Urothelium cell line (cell line): ENCODE data around the gene GLA.

Source experiments
- DNase-seq: peaks from one replicate; pipeline ENCODE4 v3.0.0; 2011; ENCODE audit warnings: low spot score, mixed read lengths
- FAIRE-seq: peaks from 2 replicates; lab custom pipeline; 2011; peaks lifted over from hg19 to GRCh38; lab: Jason Lieb, UNC

The GLA gene

DNA sequence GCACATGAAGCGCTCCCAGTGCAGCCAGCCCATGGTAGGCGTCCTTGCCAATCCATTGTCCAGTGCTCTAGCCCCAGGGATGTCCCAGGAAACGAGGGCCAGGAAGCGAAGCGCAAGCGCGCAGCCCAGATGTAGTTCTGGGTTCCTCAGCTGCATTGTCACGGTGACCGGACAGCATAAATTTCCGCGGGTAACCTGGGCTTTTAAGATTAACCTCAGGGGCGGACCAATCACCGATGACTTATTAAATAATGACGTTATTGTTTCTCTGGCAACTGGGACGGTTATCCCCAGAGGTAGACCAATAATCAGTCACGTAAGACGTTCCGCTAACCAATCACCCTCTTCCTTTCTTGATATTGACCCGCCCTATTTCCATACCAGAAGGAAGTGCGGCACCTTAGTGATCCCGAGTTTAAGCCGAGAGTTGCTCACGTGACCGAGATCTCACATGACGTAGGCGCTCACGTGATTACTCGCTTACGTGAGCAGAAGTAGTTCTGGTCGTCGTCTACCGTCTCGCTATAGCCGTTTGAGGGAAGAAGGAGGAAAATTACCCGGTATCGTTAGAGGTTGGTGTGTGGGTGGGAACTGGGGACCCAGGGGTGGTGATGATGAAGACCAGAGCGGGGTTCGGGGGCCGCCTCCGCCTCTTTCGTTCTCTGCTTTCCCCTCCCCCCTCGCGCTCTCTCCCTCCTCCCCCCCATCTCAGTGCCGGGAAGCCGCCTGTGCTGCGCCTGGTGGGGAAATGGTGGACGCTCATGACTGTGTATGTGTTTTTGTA, at the start of gene GLA, which contains the start of gene HNRNPH2:
TSS of gene GLA (minus strand) at position 178 of the 784 bp plus-strand sequence. CDS start at position 156, 22 bp downstream.
TSS of gene HNRNPH2 (plus strand) at position 475 of the 784 bp plus-strand sequence. CDS start 3,767 bp downstream, outside the sequence.
- FAIRE-seq: peak; percentile 13
- DNase-seq: peak; percentile 91

DNA sequence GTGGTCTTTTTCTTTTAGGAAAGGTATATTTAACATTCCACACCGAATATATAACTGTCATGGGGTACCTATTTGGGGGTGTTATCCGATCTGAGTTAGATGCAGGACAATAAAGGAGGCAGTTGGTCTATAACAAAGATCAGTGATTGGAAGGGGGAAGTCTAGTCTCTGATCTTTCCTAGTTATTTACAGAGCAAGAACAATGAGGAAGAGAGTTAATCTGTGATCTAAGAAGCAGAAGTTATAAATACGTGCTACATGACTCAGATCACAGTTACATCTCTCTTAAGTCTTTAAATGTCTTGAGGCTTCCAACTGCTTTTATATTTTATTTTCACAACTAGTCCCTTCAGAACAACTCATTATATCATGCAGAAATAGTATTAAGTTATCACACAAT, 44.3 kb upstream of the GLA start:
- DNase-seq (no peak), FAIRE-seq (no peak)

DNA sequence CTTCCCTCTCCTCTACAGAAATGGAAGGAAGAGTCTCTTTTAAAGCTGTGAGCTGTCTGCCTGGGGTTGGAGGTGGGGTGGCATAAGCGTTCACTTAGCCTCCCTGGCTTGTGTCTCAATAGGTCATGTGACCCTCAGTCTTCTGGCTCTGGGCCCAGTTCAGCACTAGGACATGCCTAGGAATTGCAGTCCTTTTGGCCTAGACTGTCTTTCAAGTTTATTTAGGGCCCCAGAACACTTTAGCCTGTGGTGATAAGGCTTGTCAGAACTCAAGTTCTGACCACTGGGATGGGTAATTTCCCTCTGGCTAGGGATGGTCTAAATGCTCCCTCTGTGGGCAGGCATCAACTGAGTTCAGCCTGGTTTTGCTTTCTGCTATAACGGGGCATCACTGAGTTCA, 43.2 kb upstream of the GLA start:
- FAIRE-seq (no peak), DNase-seq (no peak)

DNA sequence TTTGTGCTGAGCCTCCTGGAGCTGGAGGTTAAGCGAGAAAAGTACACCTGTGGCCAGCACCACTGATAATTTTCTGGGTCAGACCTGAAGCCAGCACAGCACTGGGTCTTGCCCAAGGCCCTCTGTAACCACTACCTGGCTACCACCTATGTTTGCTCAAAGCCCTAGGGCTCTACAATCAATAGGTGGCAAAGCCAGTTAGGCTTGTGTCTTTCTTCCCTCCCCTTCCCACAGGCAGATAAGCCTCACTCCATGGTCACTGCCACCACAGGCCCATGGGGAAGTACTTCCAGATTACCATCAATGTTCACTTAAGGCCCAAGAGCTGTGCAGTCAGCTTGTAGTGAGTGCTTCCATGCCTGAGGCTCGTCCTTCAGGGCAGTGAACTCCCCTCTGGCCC, 42.4 kb upstream of the GLA start:
- no peak for FAIRE-seq
- DNase-seq: no peak

DNA sequence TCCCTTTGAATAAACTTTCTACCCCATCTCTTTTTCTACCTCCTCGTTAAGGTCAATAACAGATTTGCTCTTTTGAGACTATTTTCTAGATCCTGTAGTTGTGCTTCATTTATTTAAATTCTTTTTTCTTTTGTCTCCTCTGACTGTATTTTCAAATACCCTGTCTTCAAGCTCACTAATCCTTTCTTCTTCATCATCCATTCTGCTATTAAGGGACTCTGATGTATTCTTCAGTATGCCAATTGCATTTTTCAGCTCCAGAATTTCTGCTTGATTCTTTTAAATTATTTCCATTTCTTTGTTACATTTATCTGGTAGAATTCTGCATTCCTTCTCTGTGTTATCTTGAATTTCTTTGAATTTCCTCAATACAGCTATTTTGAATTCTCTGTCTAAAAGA, 41.6 kb upstream of the GLA start:
- DNase-seq: no peak
- FAIRE-seq: no peak

DNA sequence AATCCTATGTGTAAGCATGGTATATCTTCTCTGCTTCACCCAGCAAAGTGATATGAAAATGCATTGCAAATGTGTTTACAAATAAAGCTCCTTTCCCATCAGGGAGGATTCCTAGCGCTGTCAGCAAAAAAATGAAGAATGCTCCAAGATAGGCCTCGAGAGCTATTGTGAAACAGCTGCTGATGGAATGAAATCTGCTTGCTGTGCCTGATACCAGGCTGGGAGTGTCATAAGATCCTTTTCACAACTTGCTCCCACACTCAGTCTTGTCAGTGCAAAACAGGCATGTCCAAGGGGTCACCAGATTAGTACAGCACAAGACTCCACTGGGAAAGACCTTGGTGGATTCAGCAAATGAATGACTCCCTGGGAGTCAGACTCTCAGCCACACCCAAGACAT, 34.4 kb upstream of the GLA start:
- no peak for DNase-seq

DNA sequence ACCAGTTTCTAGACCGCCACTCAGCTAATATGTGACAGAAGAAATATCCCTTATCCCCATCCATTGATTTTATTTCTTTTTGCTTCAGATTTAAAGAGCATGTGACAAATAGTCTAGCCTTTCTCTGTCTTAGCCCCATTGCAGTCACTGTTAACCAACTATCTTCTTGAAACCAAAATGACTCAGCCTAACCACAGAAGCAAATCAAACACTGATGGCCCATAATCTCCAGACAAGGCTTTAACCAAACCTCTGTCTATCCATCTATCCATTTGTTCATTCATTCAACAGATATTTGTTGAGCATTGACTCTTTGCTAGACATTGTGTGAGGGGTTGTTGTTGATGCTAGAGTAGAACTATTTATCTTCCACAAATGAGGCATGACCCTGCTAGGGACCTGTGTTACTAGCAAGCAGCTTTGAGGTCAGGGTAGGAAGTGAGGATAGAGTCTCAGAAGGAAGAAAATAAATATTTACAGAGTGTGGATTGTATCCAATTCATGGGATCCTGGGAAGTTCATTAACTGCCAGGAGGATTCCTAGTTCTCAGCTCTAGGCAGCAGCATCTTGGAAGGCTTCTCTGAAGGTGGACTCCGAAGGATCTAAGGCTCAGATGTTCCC, 22.8 kb upstream of the GLA start:
- FAIRE-seq (no peak), DNase-seq (no peak)

More for the DNA sequence above, 34.4 kb upstream of the GLA start:
- FAIRE-seq: no peak

DNA sequence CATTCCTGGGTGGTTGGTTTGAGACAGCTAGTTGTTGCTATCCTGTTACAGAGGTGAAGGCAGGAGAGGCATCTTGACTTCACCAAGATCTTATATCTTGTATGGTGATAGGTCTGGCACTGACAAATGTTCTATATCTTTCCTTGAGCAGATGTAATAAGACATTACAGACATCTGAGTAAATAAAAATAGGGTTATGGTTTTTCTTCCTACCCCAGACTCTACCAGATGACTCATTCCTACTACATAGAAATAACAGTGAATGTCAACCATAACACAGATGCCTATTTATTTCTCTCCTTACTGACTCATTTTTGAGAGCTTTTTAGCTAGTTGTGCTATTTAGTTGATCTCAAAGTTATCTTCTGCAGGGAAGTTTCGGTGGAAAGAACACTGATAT, 22.2 kb upstream of the GLA start:
- no peak for FAIRE-seq

DNA sequence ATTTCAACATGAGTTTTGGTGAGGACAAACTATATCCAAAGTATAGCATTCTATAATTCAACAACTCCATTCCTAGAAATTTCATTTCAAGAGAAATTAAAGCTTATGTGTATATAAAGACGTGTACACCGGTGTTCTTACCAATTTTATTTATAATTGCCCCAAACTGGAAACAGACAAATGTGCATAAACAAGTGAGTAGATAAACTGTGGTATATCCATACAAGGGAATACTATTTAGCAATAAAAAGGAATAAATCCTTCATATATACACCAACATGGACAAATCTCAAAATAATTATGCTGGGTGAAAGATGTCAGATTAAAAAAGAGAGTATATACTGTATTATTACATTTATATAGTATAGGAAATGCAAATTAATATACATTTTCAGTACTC, 20.2 kb upstream of the GLA start:
- FAIRE-seq (no peak), DNase-seq (no peak)

More for the DNA sequence above, 22.2 kb upstream of the GLA start:
- DNase-seq: no peak

DNA sequence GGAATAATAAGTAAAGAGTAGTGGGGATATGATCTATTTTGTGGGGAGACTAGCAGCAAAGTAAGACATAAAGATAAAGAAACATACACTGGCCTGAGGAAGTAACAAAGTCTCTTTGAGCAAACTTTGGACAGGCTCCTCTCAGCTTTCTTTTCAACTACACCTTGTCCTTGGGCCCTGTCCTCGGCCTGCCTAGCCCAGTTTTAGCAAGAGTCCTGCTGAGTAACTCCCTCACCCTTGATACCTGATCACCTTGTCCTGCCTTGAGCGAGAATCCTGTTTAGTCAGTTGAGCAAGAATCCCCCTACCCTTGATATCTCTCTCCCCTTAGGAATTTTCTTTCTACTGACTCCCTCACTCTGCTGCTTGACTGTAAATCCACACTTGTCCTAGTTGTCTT, 11.8 kb upstream of the GLA start:
- FAIRE-seq (no peak), DNase-seq (no peak)

DNA sequence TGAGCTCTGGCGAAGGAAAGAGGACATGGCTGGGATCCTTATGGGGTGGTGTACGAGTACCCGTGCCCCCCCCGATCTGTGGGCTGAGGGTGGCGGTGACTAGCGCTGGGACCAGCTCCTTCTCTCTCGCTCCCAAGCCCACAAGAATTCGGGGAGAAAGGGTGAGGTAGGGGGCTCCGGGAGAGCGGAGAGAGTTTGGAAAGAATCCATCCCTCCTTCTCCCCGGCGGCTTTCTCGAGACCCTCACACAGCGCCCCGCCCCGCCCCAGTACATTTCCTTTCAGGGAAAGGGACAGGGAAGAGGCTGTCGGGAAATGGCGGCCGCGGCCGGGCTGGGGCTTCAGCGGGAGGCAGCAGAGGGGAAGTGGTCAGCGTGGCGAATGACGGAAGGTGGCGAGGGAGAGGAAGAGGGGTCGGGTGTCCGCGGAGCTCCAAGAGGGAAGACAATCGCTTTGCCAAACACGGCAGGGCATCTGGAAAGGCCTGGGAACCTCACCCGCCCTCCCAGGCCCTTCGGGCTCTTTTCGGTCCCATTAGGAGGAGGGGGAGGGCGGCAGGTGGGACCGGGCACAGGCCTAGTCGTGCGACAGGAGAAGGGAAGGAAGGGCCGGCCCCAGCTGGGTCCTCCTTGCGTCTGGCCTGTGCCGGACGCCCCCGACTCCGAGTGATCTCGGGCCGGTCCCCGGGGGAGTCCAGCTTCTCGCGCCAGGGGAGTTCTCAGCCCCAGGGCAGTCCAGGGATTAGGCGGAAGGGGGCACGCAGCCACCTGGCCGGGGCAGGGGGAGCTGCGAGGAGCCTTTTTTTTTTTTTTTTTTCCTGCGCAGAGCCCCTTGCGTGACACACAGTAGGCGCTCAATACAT, 10.5 kb upstream of the GLA start:
- FAIRE-seq (no peak), DNase-seq (peak; percentile 45)

DNA sequence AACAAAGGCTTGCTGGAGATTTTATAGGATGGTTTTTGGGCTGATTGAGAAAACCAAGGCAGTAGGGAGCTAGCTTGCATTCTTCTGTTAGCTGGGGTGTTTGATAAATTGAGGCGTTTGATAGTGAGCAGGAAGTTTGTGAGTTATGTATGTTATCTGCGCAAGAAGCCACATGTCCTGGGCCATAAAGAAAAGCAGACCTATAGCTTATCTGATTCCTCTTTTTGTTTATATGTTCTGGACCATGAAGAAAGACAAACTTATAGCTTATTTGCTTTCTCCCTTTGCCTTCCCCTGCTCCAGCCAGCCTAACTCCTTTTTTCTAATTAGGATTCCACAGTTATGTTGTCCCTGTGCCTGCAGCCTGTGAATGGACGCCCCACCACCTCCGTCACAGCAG, 9.5 kb upstream of the GLA start:
- FAIRE-seq (no peak), DNase-seq (no peak)

DNA sequence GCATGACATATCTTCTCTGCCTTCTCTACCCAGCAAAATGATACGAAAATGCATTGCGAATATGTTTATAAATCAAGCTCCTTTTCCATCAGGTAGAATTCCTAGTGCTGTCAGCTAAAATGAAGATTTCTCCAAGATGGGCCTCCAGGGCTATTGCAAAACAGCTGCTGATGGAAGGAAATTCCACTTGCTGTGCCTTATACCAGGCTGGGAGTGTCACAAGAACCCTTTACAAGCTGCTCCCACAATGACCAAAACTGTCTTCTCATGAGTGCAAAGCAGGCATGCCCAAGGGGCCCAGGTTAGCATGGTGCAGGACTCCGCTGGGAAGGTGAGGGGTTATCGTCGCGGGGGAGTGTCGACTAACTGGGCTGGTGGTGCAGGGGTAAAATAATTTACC, 9.0 kb upstream of the GLA start:
- FAIRE-seq (no peak), DNase-seq (no peak)

DNA sequence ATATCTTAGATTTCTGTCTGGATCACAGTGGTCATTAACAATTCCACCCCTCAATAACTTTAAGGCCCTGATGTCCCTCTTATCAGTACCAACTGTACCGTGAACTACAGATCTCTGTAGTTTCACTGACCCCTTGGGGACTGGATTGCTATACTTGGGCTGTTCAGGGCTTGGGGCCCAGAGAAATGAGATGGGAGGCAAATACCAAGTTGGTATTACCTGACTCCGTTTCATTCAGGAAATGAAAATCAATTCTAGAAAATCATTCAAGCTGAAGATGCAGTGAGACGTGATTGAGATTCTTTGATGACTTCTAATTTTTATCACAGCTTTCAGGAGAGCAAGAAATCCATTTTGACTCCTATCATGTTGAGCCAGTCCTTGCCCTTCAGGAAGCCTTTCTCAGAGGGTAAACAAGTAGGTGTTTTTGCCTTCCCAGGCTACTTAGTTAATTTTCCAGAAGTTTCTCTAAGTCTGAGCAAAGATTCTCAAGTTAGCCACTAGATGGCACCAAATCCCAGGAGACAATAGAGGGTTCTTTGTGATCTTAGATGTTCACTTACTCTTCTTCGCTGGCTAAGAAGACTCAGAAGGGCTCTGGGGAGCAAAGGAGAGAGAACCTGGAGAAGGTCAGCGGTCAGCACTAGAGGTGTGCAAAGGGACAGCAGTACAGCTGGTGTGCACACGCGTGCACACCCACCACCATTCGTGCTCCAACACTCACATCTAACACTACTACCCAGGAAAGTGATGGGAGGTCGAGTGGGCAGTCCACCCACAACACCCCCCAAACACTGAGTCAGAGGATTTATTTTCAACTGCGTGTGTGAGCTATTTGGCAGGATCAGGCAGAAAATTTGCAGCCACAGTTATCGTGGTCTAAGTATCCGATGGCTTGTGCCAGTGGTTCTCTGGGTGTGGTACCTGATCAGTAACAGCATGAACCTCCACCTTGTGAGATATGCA, 7.7 kb upstream of the GLA start:
- DNase-seq: peak; percentile 44
- FAIRE-seq: no peak

DNA sequence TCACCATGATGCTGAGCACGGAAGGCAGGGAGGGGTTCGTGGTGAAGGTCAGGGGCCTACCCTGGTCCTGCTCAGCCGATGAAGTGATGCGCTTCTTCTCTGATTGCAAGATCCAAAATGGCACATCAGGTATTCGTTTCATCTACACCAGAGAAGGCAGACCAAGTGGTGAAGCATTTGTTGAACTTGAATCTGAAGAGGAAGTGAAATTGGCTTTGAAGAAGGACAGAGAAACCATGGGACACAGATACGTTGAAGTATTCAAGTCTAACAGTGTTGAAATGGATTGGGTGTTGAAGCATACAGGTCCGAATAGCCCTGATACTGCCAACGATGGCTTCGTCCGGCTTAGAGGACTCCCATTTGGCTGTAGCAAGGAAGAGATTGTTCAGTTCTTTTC, 4.3 kb upstream of the GLA start:
- DNase-seq: no peak
- FAIRE-seq: no peak

DNA sequence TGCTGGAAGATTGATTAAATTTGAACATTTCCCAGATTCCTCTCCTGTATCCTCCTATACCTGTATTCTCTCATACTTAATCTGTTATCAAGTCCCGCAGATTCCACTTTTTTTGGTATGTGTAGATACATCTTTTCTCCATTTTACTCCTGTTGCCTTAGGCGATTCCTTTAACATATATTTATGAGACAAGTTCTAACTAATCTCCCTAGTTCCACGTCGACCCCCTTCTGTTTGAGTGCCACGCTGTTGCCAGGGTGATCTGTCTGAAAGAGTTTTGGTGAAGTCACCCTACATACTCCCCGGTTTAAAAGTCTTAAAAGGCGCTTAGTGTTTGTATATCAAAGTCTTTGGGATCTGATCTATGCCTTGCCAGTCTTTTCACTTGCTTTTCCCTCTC, 2.7 kb upstream of the GLA start:
- DNase-seq: no peak

DNA sequence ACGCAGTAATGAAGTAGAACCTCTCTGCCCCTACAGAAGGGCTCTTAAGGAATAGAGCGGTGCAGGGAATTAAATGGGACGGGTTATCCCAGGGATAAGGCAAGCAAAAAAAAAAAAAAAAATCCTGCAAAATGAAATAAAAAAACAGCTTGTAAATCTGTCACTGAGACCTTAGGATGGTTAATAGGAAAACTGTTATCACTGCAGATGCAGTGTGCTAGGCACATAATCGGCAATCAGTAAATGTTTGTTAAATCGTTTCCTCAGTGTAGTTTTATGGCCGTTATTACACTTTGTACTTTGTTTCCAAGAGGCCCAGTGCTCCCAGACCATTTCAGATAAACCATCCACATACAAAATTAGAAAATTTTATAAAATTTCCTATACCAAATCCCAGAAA, 1.3 kb upstream of the GLA start:
- DNase-seq: no peak

More for the DNA sequence above, 2.7 kb upstream of the GLA start:
- FAIRE-seq: no peak

DNA sequence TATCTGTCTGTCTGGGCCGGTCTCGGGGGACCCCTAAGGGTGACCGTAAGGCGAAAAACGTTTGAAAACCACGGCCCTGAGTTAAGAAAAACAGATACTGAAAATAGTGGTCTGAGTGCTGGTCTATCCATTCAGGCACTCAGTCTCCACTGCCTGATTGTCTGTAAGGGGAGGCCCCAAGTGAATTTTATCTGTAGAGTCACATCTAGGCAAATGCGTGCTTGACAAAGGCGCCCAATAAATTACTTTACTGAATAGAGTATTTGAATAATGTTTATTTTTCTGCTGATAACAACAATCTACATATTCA, 762 bp upstream of the GLA start:
- no peak for DNase-seq
- no peak for FAIRE-seq

More for the DNA sequence above, 1.3 kb upstream of the GLA start:
- FAIRE-seq: no peak

DNA sequence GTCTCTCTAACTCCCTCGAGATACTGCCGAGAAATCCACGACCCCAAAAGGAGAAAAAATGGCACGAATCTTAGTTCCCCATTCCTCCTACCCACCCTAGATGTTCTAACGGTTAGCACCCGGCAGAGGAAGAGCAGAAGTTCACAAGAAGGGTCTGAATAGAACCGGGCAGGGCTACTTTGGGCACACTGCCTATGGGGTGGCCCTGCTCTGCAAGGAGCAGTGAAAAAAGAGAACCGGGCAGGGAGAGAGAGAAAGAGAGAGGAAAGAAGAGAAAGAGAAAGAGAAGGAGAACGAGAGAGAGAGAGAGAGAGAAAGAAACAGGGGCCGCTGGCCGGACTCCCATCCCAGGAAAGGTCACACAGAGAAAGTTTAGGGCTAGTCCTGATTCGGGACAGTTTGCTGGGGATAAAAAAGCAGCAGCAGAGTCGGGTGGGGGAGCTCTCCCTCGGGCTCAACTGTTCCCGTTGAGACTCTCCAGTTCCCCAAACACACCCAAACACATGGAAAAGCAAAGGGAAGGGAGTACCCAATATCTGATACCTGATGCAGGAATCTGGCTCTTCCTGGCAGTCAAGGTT, 468 bp downstream of the GLA start:
- FAIRE-seq (no peak), DNase-seq (no peak)

DNA sequence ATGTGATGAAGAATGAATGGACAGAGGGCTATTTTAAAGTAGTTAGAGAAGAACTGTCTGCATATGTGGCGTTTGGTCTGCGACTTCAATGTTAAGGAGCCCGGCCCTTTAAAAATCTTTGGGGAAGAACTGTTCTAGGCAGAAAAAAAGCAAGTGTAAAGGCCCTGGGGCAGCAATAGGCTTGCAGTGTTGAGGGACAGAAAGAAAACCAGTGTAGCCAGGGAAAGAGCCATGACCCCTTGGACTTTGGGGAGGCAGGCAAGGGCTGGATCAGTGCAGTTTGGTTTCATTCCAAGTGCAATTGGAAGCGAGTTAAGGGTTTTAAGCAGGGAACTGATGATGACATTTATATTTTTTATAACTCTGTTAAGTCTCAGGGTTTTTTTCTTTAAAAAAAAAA, 7.9 kb downstream of the GLA start:
- no peak for FAIRE-seq
- DNase-seq: no peak
